Fibroblast of the aortic adventitia (primary cell): ENCODE data around the gene TXNDC17. TPM values are rescaled to one million over a fixed set of nuclear protein-coding genes. Genes with fewer than 3 reads are reported as not detected.
"Not testable (repeated sequence)": the region's sequence is repeated elsewhere in the genome, so short reads cannot be mapped to it uniquely, and the experiment has no call there.

ENCODE experiments used
- DNase-seq: peaks from one replicate; pipeline ENCODE4 v3.0.0-alpha.2; 2010; ENCODE audit warnings: low read depth
- H3K4me3 ChIP-seq: 2 replicates; pipeline ENCODE4 v1.5.1; 2011; ENCODE audit warnings: low read depth, mild to moderate bottlenecking, control low read depth, low read length, moderate library complexity
- CTCF ChIP-seq: IDR thresholded peaks from 2 replicates; pipeline ENCODE4 v1.5.1; 2011; ENCODE audit warnings: mild to moderate bottlenecking, low read length, control low read depth, inconsistent platforms; ENCODE audit not compliant: insufficient read depth
- total RNA-seq: library from RNA; depleted of rRNA; stranded (reverse); fragments of >200 nt; gene quantifications from 2 replicates; pipeline ENCODE4 v1.2.3, GENCODE V29; 2012; ENCODE audit warnings: low replicate concordance

TXNDC17 gene
- total RNA-seq, 1 donor, result 162 TPM

GRCh38 chr17:6661464-6661848, 20.6 kb downstream of the TXNDC17 start:
- H3K4me3 ChIP-seq, result no peak overlapping the region
- DNase-seq, result no peak
- no peak for TF ChIP-seq CTCF

- not testable (repeated sequence) for DNase-seq, H3K4me3 ChIP-seq
Measured at GRCh38 chr17:6663200-6663599, 22.3 kb downstream of the TXNDC17 start.

GRCh38 chr17:6666077-6666521, 25.2 kb downstream of the TXNDC17 start:
- DNase-seq, result peak; percentile 88
- no peak overlapping the region for H3K4me3 ChIP-seq
- TF ChIP-seq CTCF, result peak; percentile 95

DNA sequence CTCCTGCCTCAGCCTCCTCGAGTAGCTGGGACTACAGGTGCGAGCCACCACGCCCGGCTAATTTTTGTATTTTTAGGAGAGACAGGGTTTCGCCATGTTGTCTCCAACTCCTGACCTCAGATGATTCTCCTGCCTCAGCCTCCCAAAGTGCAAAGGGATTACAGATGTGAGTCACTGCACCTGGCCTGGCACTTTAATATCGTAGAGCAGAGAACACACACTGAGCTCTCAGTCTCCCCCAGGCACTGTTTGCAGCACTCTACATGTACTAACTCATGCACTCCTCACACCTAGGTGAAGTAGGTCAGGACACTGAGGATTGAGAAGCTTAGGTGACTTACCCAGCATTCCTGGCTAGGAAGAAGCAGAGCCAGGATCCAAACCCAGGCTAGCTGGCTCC, 25.7 kb downstream of the TXNDC17 start:
- no peak for TF ChIP-seq CTCF
- no peak for DNase-seq
- H3K4me3 ChIP-seq, result no peak overlapping the region

DNA sequence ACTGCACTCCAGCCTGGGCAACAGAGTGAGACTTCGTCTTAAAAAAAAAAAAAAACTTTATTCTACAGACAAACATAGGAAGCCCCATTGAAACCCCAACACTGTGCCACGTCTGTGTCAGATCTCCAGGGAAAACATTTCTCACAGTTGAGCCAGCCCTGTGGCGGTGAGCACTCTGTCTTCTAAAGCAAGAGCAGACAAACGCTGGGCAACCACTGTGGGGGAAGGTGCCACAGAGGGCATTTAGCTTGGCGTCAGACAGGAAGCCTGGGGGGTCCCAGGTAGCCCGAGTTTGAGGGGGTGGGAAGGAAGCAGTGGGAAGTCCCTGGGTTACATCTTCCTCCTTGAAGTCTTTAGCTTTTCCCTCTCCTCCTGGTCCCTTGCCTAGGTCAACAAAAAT, 26.7 kb downstream of the TXNDC17 start:
- H3K4me3 ChIP-seq, result no peak overlapping the region
- TF ChIP-seq CTCF, result no peak
- DNase-seq, result no peak

DNA sequence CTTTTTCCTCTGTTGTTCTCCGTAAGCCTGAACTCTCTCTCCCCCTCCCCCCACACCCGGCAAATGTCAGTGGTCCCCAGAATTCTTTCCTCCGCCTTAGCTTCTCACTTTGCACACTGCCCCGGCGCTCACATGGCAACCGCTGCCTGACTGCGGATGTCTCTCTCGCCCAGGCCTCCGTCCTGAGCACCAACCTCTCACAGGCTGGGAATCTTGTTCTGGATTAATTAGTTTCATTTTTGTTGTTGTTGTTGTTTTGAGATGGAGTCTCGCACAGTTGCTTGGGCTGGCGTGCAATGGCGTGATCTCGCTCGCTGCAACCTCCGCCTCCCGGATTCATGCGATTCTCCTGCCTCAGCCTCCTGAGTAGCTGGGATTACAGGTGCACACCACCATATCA, 27.4 kb downstream of the TXNDC17 start:
- no peak for TF ChIP-seq CTCF
- no peak for DNase-seq
- no peak overlapping the region for H3K4me3 ChIP-seq

GRCh38 chr17:6668727-6669425, 28.0 kb downstream of the TXNDC17 start:
- DNase-seq, result no peak
- no peak overlapping the region for H3K4me3 ChIP-seq
- no peak for TF ChIP-seq CTCF
